Prostate gland (tissue), 2 donors: ENCODE measurements around the gene CDC14B. TPM values are rescaled to one million over a fixed set of nuclear protein-coding genes. Genes with fewer than 3 reads are reported as not detected.
"Not testable (repeated sequence)": the region's sequence is repeated elsewhere in the genome, so short reads cannot be mapped to it uniquely, and the experiment has no call there.

Source experiments
- DNase-seq: peaks from one replicate; pipeline ENCODE4 v3.0.0-alpha.2; 2019; ENCODE audit warnings: low spot score
- H3K27ac ChIP-seq, 2 donors: fragments of 200-600 bp; sonication (generic); 2 replicates each; pipeline ENCODE4 v1.5.1; 2017 to 2019
- H3K27me3 ChIP-seq: fragments of 200-600 bp; sonication (generic); replicated peaks from 2 replicates; pipeline ENCODE4 v1.5.1; 2019; ENCODE audit not compliant: insufficient read depth
- H3K36me3 ChIP-seq, 2 donors: fragments of 200-600 bp; sonication (generic); 1 replicate in 1 of 2; 2 replicates in 1 of 2; pipeline versions ENCODE4 v1.5.1 to v1.8.1; 2017 to 2019
- H3K4me1 ChIP-seq: fragments of 200-600 bp; sonication (generic); replicated peaks from 2 replicates; pipeline ENCODE4 v1.5.1; 2019
- H3K4me3 ChIP-seq, 2 donors: fragments of 200-600 bp; sonication (generic); 2 replicates each; pipeline ENCODE4 v1.5.1; 2017 to 2019
- H3K9me3 ChIP-seq: fragments of 200-600 bp; sonication (generic); 2 replicates; pipeline ENCODE4 v1.5.1; 2017
- POLR2A ChIP-seq: fragments of 450-650 bp; IDR thresholded peaks from one replicate; pipeline ENCODE4 v1.6.1; 2016; ENCODE audit warnings: antibody characterized with exemption, mild to moderate bottlenecking
- POLR2AphosphoS5 ChIP-seq: sonication (generic); formaldehyde crosslinking; IDR thresholded peaks from one replicate; pipeline ENCODE4 v1.6.1; 2017; ENCODE audit warnings: antibody characterized with exemption
- WGBS: methylation state at CpG from one replicate; pipeline ENCODE4 v1.1.5; 2018; 5-methylcytosine and 5-hydroxymethylcytosine counted together
- intact Hi-C: fragments of 100-400 bp; cut with DNase I; formaldehyde crosslinking; loops from one replicate; pipeline ENCODE4 v1.14.2; 2022
- total RNA-seq, 2 donors: library from RNA; depleted of rRNA; stranded (reverse); fragments of >200 nt; gene quantifications; one replicate each; pipeline ENCODE4 v1.1.0, GENCODE V29; 2016
- TF ChIP-seq, protein P1 (sequence below), 4 experiments: fragments of 200-600 bp in 2 of 4; fragments of 450-650 bp in 2 of 4; sonication (generic) in 2 of 4; IDR thresholded peaks; 1 replicate in 3 of 4; 2 replicates in 1 of 4; pipeline ENCODE4 v1.5.1; 2016 to 2019; ENCODE audit warnings: antibody characterized with exemption in 4 of 4, mild to moderate bottlenecking in 2 of 4, moderate library complexity in 2 of 4

Gene CDC14B
- total RNA-seq, 2 donors from 2014 or later = 27.0 to 34.7 TPM

DNA sequence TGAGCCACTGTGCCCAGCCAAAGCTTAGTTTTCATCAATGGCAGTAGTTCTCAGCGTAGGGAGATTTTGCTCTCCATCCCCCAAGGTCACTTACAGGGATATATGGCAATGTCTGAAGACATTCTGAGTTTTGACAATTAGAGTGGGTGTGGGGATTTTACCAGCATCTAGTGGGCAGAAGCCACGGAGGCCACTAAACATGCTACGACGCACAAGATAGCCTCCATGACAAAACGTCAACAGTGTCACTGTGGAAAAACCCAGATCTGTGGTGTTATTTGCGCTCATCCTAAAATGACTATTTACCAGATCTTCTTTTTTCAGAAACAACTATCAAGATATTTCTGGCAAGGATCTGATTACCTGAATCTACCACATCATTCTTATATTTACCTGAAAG, 68.2 kb downstream of the CDC14B start:
- H3K9me3 ChIP-seq = no peaks in the 10 kb centered on the region
- H3K4me3 ChIP-seq = no peak overlapping the region
- TF ChIP-seq, protein P1, sequence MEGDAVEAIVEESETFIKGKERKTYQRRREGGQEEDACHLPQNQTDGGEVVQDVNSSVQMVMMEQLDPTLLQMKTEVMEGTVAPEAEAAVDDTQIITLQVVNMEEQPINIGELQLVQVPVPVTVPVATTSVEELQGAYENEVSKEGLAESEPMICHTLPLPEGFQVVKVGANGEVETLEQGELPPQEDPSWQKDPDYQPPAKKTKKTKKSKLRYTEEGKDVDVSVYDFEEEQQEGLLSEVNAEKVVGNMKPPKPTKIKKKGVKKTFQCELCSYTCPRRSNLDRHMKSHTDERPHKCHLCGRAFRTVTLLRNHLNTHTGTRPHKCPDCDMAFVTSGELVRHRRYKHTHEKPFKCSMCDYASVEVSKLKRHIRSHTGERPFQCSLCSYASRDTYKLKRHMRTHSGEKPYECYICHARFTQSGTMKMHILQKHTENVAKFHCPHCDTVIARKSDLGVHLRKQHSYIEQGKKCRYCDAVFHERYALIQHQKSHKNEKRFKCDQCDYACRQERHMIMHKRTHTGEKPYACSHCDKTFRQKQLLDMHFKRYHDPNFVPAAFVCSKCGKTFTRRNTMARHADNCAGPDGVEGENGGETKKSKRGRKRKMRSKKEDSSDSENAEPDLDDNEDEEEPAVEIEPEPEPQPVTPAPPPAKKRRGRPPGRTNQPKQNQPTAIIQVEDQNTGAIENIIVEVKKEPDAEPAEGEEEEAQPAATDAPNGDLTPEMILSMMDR (IDR thresholded peaks at IDR 0.05) = no peak
- TF ChIP-seq POLR2AphosphoS5 (no peak), POLR2A (no peak)

DNA sequence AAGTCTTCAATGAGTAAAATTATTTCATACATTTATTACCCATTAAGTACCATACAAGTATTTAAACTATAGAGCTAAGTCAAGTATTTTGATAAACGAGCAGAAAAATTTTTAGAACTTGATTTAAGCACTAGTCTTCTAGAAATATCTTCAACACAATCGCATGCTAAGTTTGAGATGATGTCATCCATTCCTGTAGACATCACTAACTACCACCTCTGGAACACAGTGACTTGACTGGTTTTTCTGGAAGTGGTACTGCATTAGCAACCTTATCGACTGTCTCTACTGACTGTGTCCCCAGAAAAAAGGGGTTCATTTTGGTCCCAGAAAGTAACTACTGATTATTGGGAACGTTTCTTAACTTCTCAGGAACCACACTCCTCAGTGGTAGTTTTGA, 69.0 kb downstream of the CDC14B start:
- Histone ChIP-seq H3K27ac (no peak overlapping the region), H3K4me1 (no peaks in the 10 kb centered on the region), H3K4me3 (no peak overlapping the region), H3K36me3 (no peaks in the 10 kb centered on the region), H3K27me3 (no peaks in the 10 kb centered on the region), H3K9me3 (no peaks in the 10 kb centered on the region)
- TF ChIP-seq POLR2AphosphoS5 (no peak), POLR2A (no peak)
- WGBS = 84% methylated on average over 4 of the region's 4 CpGs
- no peak for DNase-seq
- intact Hi-C loops = no loop called here

More for the DNA sequence above, 68.2 kb downstream of the CDC14B start:
- no peak for DNase-seq
- WGBS = 77% methylated on average over 6 of the region's 6 CpGs
- intact Hi-C loops = no loop called here
- H3K27me3 ChIP-seq = no peaks in the 10 kb centered on the region
- no peak overlapping the region for H3K27ac ChIP-seq
- H3K4me1 ChIP-seq = no peaks in the 10 kb centered on the region
- H3K36me3 ChIP-seq = no peaks in the 10 kb centered on the region

DNA sequence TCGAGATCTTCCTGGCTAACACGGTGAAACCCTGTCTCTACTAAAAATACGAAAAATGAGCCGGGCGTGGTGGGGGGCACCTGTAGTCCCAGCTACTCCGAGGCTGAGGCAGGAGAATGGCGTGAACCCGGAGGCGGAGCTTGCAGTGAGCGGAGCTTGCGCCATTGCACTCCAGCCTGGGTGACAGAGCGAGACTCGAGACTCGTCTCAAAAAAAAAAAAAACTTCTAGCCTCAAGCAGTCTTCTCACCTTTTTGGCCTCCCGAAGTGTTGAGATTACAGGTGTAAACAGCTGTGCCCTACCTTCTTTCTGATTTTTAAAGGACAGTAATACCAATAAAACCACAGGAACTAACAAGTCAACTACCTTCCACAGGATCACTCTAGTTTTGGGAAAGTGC, 76.5 kb downstream of the CDC14B start:
- intact Hi-C loops = not testable (repeated sequence)

DNA sequence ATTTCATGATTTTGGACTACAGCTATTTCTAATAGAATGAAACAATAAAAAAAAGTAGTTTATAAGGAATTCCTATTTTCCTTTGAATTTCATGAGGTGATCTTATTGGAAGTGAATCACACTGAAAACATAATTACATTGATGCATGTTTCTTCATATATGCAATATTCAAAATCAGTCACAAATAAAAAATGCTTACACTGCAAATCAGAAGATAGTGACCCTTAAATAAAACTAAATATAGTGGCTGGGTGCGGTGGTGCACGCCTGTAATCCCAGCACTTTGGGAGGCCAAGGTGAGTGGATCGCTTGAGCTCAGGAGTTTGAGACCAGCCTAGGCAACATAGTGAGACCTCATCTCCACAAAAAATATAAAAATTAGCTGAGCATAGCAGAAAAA, 79.5 kb downstream of the CDC14B start:
- TF ChIP-seq POLR2A (no peak), POLR2AphosphoS5 (no peak)
- TF ChIP-seq, protein P1 (IDR thresholded peaks at IDR 0.05) = no peak
- 94% methylated on average over 3 of the region's 3 CpGs for WGBS
- intact Hi-C loops = no loop called here
- Histone ChIP-seq H3K4me3 (no peak overlapping the region), H3K4me1 (no peaks in the 10 kb centered on the region), H3K27ac (no peak overlapping the region), H3K9me3 (no peaks in the 10 kb centered on the region), H3K27me3 (no peaks in the 10 kb centered on the region), H3K36me3 (no peaks in the 10 kb centered on the region)
- DNase-seq = no peak

More for the DNA sequence above, 76.5 kb downstream of the CDC14B start:
- H3K27ac ChIP-seq, DNase-seq, H3K4me3 ChIP-seq, H3K4me1 ChIP-seq, H3K36me3 ChIP-seq, H3K9me3 ChIP-seq, H3K27me3 ChIP-seq: not testable (repeated sequence)
- 91% methylated on average over 15 of the region's 15 CpGs for WGBS

DNA sequence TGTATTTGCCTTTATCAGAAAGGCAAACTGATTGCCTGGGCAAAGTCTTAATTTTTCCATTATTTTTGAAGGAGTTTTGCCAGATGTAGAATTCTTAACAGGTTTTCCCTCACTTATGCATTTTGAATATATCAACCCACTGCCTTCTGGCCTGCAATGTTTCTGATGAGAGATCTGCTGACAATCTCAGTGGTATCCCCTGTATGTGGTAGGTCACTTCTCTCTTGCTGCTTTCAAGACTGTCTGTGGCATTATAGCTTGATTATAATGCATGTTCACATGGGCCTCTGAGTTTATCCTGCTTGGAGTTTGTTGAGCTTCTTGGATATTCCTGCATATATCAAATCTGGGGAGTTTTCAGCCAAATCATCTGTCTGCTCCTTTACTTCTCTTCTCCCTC, 87.5 kb downstream of the CDC14B start:
- no peak overlapping the region for H3K4me3 ChIP-seq
- H3K27ac ChIP-seq = no peak overlapping the region
- no peaks in the 10 kb centered on the region for H3K27me3 ChIP-seq
- DNase-seq = no peak
- no peaks in the 10 kb centered on the region for H3K36me3 ChIP-seq
- H3K9me3 ChIP-seq = no peaks in the 10 kb centered on the region
- intact Hi-C loops = no loop called here
- no peaks in the 10 kb centered on the region for H3K4me1 ChIP-seq
- TF ChIP-seq POLR2A = no peak
- no peak for TF ChIP-seq POLR2AphosphoS5
- TF ChIP-seq, protein P1 (IDR thresholded peaks at IDR 0.05) = no peak

DNA sequence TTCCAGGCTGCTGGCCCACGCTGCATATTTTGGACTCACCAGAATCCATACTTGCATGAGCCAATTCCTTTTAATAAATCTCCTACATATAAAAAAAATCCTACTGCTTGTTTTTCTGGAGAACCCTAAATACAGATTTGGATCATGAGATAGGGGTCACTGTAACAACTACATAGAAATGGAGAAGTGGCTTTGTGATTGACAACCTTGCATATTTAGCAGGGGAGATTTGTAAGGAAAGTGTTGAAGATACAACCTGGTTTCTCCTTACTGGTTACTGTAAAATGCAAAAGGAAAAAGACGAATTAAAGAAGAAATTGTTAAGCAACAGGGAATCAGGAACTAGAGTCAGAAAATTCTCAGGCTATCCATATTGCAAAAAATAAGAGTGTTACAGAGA, 94.9 kb downstream of the CDC14B start:
- TF ChIP-seq POLR2AphosphoS5 (no peak), POLR2A (no peak)
- TF ChIP-seq, protein P1 (IDR thresholded peaks at IDR 0.05) = no peak
- Histone ChIP-seq H3K4me1 (no peaks in the 10 kb centered on the region), H3K36me3 (no peaks in the 10 kb centered on the region), H3K27ac (no peak overlapping the region), H3K27me3 (no peaks in the 10 kb centered on the region), H3K9me3 (no peaks in the 10 kb centered on the region), H3K4me3 (no peak overlapping the region)
- DNase-seq = no peak
- intact Hi-C loops = no loop called here
- WGBS = 96% methylated on average over 2 of the region's 2 CpGs
